Neural cell (in vitro differentiated cells): ENCODE data around the gene PRSS21.

Experiments used
- CTCF ChIP-seq: fragments of 450-650 bp; IDR thresholded peaks from 2 replicates; pipeline ENCODE4 v1.5.1; 2014; ENCODE audit warnings: antibody characterized with exemption, mild to moderate bottlenecking, moderate library complexity; ENCODE audit not compliant: poor library complexity, severe bottlenecking
- EZH2 ChIP-seq: fragments of 200-600, 300-800 bp; shearing (Covaris generic), sonication (generic); IDR thresholded peaks from 2 replicates; pipeline ENCODE4 v1.6.1; 2014; ENCODE audit warnings: antibody characterized with exemption, low read length, borderline replicate concordance, mild to moderate bottlenecking; ENCODE audit not compliant: insufficient read depth, poor library complexity, severe bottlenecking
- POLR2AphosphoS5 ChIP-seq: IDR thresholded peaks from 2 replicates; pipeline ENCODE4 v1.6.1; 2012
- RAD21 ChIP-seq: fragments of 450-650 bp; conservative IDR thresholded peaks from 2 replicates; pipeline ENCODE4 v1.6.1; 2014; ENCODE audit warnings: antibody characterized with exemption, mild to moderate bottlenecking, moderate library complexity
- TAF1 ChIP-seq: IDR thresholded peaks from 2 replicates; pipeline ENCODE4 v1.6.1; 2012; ENCODE audit warnings: low read depth
- TF ChIP-seq, protein P1 (sequence below): IDR thresholded peaks from 2 replicates; pipeline ENCODE4 v1.6.1; 2012; ENCODE audit warnings: borderline replicate concordance

GRCh38 chr16:2778630-2778958, 38.4 kb upstream of the PRSS21 start:
- TF ChIP-seq, protein P1, sequence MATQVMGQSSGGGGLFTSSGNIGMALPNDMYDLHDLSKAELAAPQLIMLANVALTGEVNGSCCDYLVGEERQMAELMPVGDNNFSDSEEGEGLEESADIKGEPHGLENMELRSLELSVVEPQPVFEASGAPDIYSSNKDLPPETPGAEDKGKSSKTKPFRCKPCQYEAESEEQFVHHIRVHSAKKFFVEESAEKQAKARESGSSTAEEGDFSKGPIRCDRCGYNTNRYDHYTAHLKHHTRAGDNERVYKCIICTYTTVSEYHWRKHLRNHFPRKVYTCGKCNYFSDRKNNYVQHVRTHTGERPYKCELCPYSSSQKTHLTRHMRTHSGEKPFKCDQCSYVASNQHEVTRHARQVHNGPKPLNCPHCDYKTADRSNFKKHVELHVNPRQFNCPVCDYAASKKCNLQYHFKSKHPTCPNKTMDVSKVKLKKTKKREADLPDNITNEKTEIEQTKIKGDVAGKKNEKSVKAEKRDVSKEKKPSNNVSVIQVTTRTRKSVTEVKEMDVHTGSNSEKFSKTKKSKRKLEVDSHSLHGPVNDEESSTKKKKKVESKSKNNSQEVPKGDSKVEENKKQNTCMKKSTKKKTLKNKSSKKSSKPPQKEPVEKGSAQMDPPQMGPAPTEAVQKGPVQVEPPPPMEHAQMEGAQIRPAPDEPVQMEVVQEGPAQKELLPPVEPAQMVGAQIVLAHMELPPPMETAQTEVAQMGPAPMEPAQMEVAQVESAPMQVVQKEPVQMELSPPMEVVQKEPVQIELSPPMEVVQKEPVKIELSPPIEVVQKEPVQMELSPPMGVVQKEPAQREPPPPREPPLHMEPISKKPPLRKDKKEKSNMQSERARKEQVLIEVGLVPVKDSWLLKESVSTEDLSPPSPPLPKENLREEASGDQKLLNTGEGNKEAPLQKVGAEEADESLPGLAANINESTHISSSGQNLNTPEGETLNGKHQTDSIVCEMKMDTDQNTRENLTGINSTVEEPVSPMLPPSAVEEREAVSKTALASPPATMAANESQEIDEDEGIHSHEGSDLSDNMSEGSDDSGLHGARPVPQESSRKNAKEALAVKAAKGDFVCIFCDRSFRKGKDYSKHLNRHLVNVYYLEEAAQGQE, result no peak
- TF ChIP-seq TAF1, result no peak
- no peak for TF ChIP-seq CTCF
- no peak for TF ChIP-seq EZH2
- no peak for TF ChIP-seq RAD21
- no peak for TF ChIP-seq POLR2AphosphoS5
